HG03571 (cell line): ENCODE measurements around the gene KRT3.

Source experiments
- ATAC-seq: cut with Tn5 transposase; IDR thresholded peaks from one replicate; pipeline ENCODE4 v1.9.1; 2021; ENCODE audit not compliant: unreplicated experiment

The KRT3 gene

DNA sequence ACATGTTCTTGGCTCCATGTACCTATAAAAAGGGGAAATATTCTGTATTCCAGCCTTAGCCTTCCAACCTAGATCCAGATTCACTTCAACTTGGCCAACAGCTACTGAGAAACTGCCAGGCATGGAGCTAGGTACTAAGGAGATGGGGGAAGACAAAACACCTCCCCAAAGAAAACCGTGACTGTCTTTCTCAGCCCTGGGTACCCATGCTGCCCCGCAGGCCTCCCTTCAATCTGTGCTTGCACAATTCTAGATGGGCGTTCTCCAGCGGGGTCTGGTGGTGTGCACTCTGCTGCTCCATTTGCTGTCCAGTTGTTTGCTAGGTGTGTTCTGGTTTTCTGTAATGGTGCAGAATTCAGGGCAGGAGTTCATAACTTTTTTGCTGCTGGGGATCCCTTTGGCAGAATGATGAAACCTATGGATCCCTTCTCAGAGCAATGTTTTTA lies 18.8 kb upstream of the KRT3 start:
- ATAC-seq = no peak

DNA sequence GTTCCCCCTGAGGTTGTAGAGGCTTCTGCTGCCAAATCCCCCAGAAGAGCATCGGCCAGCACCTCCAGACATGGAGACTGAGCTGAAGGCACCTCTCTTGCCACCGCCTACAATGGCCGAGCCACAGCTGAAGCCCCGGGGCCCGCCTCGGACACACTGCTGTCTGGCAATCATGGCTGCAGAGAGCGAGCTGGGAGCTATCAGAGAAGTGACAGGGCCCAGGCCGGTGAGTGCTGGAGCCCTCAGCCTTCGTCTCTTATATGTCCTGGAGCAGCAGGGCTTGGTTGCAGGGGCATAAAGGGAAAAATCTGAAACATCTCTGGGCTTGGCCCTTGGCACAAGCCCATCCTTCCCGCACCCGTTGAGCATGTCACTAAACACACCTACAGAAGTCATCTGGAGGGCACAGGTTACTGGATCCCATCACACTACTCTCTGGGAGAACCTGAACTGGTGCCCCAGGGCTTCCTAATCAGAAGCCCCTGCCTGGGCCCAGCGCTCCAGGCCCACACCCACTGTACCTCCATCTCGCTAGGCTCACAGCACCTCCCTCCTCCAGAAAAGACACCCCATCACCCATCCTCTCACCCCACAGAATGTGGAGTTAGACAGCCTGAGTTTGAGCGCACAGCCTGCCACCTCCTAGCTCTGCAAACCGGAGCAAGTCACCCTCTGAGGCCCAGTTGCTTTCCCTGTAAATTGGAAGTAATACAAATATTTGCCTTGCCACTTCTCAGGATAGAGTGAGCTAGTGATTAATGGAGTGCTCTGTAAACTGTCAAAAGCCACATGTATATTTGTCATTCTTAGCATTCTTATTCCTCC lies 18.2 kb upstream of the KRT3 start, which contains the start of gene KRT4:
Gene KRT4 (minus strand): TSS at position 232 of the 825 bp plus-strand sequence. CDS start 58 bp downstream, at position 174.
- no peak for ATAC-seq

DNA sequence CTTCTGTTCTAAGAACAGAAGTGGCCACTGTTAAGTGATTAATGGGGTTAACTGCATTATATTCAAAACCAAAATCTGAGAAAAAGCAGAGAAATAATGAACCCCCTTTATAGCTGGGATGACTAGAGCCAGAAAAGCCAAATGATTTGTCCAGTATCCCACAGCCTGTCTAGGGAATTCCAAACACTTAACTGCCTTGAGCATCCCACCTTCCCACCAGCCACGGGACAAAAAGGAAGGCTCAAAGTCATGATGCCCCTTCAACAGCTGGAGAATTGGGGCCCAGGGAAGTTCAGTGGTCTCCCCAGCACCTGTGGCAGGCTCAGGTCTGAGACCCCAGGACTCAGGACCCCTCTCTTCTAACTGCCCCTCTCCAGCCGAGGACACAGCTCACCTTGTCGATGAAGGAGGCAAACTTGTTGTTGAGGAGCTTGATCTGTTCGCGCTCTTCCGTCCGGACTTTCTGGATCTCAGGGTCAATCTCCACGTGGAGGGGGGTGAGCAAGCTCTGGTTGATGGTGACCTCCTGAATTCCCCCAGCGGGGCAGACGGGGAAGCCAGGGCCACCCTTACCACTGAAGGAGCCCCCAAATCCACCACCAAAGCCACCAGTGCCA lies 17.4 kb upstream of the KRT3 start:
- ATAC-seq = no peak

DNA sequence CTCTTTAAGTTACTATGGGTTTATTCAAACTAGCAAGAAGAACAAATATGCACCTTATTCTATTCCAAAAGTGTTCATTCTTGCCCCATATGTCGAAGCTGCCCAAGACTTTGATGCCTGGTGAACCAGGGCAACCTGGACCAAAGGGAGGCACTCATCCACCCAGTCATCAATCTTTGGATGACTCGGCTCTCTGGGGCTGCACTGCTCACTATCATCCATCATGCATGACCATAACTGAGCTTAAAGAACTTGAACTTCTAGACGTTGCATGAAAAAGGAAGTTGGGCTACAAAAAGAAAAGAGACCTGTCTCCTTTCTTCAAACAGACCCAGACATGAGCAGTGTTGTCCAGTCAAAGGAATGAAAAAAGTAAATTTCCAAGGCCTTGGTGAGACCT lies 16.8 kb upstream of the KRT3 start:
- ATAC-seq = no peak

DNA sequence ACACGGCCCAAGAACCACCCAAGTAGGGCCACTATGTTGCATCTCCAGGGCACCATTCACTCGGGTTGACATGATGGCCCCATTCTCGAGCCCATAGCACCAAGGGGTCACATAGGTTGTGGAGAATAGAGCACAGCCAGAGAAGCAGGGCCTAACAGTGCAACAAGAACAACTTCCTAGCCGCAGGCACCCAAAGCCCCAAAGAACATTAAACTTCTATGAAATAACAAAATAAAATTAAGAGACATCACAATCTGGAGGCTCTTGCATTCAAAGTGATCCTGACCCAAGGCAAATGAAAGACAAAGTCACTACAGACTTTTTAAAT lies 16.1 kb upstream of the KRT3 start:
- ATAC-seq = no peak

DNA sequence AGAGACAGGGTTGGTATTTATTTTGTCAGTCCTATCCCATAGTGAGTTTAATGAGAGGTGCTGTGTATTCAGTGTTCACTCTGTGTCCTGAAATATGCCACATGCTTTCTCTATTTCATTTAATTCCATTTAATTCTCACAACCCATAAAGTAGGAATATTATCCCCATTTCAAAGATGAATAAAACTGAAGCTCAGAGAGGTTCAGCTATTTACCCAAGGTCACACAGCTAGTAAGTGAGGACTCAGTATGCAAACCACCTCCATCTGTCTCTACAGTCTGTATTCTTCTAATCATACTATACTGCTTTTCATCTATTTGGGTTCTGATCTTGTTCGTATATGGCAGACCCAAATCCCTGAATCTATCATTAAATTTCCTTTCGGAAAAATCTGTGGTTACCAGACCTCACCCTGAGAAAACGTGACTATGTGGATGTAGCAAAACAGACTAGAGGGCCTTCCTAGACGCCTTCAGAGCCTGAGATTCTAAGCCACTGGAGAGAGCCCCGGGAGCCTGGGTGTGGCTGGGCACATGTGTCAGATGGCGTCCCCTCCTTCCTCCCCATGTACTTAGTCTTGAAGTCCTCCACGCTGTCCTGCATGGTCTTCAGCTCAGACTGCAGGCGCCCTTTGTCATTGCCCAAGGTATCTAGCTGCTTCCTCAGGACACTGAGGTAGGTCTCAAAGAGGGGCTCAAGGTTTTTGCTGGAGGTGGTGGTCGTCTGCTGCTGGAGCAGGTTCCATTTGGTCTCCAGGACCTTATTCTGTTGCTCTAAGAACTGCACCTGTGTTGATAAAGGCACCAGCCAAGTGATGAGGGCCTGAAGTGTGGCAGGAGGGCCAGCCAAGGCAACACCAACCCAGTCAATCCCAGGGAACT lies 15.5 kb upstream of the KRT3 start:
- no peak for ATAC-seq

DNA sequence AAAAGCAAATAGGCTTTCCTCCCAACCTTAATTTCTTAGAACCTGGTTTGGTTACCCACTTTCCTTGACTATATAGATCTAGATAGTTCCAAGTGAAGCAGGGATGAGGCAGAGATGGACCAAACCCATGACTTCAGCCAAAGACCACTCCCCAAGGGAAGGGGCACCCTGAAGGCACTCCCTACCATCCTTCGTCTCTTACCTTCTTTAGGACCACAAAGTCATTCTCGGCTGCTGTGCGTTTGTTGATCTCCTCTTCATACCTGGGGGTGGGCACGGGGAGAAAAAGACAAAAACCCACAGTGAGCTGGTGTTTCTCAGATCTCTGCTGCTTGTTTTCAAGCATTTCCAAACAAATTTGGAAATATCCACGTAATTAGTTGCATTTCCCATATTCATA lies 14.6 kb upstream of the KRT3 start:
- ATAC-seq = no peak

DNA sequence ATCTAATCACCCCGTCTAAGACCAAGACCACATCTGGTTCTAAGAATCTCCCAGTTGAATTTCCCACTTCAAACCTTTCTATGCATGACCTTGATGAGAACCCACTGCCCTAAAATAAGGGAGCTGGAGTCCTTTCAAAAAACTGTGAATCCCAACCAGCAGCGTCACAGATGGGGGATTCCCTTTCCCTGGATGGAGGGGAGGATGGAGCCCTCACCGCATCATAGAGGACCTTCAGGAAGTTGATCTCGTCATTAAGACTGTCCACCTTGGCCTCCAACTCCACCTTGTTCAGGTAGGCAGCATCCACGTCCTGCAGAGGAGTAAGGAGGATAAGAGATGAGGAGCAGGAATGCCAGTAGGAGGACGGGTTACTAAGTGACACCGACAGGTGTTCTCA lies 13.2 kb upstream of the KRT3 start:
- no peak for ATAC-seq

DNA sequence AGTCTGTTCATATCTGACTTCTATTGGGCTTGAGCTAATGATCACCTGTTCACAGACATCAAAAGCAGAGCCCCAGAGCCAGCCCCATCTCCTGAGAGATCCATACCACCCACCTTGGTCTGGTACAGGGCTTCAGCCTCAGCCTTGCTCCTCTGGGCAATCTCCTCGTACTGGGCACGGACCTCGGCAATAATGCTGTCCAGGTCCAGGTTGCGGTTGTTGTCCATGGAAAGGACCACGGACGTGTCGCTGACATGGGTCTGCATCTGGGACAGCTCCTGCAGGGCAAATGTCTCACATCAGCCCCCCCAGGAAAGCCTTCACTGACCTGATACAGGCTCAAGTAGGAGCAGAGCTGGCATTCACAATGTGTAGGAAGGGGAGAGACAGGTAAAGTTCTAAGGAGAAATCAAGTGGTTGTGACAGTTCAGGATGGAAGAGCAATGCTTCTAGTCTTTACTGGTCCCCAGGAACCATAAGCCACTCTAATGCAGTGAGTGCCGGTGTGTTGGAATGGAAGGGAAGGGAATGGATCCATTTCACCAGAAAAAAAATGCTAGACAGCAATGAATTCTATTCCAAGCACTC lies 12.8 kb upstream of the KRT3 start:
- no peak for ATAC-seq

DNA sequence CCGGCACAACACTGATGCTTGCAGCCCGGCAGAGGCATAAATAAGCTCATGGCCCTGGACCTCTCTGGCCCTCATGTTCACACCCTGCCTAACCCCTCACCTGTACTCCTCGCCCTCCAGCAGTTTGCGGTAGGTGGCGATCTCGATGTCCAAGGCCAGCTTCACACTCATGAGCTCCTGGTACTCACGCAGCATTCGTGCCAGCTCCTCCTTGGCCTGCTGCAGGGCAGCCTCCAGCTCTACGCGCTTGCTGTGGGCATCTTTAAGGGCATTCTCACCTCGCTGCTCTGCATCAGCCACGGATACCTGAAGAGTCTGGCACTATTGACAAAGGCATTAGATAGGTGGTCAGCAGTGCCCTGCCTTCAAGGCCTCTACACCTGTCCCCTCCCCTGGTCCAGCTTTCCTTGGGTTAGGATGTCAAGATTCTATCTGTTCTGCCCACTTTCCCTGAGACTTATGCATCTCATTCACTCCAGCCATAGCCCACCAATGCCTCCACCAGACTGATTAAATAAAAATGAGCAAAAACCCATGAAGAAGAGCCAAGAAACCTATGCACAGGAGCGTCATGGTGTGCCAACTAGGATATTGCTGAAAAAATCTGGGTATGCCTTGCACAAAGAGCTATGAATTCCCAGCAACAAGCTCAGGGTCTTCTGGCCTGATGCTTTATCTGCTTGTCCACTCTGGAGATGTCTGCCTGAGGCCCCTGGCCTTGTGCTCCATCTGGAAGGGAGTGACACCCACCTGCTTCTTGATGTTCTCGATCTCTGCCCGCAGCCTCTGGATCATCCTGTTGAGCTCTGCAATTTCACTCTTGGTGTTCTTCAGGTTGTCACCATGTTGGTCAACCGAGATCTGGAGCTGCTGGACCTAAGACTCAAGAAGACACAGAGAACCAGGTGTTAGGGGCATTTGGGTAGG lies 11.9 kb upstream of the KRT3 start:
- ATAC-seq = no peak

DNA sequence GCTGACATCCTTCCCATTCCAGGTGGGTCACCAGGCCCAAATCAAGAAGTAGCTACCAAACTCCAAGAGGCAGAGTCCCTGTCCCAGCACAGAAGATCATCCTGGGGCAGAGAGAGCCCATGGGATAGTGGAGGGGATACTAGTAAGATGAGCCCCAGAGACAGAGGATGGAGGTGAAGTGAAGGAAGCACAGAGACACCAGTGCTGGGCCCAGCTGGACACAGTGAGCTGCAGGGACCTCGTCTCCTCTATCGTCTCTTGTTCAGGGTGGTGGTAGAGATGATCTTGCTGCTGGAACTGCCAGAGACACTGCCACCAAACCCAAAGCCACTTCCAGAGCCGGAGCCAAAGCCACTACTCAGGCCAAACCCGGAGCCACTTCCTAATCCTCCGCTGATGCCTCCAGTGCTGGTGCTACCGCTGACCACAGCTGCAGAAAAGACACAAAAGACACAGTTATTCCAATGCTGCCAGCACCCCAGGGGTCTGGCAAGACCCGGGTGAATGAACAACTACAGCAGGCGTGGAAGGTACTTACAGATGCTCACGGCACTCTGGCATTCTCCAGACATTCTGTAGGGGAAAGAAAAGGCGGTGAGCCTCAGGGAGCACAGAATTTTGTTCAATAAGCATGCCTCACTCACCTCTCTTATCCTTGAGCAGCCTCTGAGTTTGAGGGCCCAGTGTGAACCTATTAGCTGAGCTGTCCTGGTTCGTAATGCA lies 11.1 kb upstream of the KRT3 start:
- ATAC-seq = no peak

DNA sequence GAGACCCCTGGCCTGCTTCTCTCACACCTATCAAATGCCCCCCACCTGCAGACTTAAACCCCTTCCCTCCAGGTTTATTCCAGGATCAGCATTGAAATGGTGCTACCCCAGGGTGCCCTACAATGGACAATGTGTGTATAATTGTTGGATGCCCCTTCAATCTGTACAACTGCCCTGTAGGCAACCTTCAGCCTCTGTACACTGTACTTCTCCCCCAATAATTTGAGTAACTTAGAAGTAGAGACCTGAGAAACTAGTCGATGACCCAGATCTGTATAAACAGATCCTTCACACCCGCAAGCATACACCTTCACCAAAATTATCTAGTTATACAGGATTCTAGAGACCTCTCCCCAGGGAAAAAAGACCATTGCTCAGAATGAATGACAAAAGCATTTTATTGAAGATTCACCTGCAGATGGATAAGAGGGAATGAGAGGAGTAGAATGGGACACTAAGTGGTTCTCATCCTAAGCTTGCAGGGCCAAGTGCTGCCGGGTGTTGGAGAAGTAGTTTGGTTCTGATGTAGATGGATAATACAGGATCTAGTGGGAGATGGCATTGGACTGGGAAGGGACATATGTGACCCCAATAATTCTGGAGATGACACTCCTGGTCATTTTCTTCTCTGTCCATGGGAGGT lies 10.4 kb upstream of the KRT3 start:
- ATAC-seq = no peak

DNA sequence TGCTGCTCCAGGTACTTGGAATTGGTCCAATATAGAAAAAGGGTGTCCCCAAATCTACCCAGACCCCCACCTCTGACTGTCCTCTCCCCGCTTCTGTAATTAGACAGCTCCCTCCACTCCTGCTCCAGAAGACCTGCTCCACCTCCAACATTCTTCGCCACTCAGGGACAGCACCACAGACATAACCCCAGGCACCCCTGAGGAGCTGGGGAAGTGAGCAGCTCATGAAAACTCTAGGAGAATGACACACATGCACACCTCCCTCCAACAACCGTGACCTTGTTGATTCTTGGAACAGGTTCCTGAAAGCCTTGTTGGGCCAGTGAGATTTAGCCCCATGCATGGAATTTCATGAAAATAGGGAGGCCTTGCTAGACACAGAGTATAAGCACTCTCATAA lies 9.8 kb upstream of the KRT3 start:
- no peak for ATAC-seq

DNA sequence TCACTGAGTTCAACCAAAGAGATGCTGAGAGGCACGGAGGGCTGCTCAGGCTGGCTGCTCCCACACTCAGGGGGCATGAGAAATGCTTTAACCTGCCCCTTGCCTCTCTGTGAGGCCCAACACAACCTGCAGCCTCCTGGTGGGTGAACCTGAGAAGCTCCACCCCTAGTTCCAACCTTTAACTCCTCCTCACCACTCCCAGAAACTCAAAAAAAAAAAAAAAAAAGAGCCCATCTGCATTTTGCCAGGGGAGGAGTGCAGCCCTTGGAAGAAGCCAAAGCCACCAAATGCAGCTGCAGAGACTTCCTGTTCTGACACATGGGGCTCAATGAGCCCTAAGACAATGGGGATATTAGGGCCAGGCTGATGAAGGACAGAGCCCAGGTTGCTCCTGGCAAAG lies 9.1 kb upstream of the KRT3 start:
- no peak for ATAC-seq

DNA sequence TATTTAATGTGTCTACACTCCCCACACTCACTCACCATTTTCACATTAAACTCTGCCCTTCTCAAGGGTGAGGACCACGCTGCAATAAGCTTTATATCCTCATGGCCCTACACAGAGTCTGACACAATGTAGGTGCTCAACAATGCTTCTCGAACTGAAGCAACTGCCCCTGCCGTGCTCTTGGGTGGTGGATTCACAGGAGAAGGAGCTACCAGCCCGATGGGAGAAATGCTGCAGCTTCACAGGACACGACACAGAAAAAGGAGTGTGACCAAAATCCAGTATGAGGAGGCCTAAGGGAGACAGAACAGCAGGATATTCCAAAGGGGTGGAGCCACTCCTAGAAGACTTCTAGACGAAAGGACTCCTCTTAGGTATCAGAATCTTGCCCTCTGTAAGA lies 6.5 kb upstream of the KRT3 start:
- no peak for ATAC-seq

DNA sequence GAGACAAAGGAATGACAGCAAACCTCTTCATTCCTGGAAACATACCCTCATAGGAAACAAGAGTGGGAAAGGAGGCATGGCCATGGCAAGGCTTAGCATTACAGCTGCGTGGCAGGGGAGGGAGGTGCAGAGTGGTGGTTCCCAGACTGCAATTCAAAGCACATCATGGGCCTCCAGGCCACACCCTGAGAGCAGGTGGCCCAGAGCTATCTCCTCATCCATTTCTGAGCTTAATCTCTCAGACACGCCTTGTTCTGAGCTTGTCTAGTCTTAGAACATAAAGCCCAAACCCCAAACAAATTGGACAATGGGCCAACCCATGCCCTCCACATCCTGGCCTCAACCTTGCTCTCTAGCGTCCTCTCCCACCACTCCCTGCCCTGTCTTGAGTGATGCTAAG lies 5.9 kb upstream of the KRT3 start:
- no peak for ATAC-seq

DNA sequence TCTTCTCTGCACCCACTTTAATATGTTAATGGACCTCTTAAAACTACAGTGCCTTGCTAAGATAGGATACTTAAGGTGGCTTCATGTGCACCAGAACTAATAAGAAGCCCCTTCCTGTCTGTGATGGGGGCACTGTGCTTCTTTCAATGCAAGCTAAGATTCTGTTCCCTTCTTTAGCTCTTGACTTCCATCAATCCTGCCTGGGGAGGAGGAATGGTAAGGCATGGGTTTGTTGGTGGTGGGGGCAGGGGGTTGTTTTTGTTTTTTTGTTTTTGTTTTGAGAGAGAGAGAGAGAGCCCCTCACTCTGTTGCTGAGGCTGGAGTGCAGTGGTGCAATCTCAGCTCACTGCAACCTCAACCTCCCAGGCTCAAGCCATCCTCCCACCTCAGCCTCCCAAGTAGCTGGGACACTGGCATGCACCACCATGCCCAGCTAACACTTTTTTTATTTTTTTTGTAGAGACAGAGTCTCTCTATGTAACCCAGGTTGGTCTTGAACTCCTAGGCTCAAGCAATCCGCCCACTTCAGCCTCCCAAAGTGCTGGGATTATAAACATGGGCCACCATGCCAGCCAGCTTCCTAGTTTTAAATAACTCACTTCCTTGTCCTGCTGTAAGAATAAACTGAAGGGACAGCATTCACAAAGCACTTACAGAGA lies 4.5 kb upstream of the KRT3 start:
- ATAC-seq = no peak

DNA sequence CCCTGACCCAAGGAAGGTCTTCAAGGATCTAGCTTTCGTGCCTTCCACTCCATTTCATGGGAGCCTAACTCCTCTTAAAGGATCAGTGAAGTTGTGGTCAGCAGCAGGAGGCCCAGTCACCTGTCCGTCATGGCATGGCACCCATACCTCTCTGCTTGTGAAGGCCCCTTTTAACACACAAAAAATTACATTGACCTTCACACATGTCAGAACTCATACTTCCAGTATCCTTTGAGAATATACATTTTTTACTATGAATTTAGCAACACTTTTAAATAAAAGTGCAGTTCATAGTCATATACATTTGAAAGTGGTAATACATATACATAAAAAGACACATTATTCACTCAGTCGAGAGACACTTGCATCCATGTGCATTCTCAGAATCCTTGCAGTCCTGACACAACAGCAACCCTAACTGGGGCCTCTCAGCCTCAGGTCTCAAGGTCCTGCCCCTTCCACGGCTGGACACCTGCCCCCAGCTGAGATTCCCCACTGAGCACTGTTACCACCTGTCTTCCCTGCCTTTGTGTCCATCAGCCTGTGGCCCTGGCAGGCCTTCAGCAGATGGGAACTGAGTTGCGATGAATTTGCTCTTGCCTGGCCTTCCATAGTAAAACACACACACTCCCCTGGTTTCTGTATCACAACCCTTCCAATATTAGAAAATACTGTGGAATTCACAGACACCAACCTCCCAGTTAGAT lies 3.7 kb upstream of the KRT3 start:
- no peak for ATAC-seq
